NCI-H446 (cell line): Measurements from ENCODE around the gene SH3BGRL2.
"Not testable (repeated sequence)": the region's sequence is repeated elsewhere in the genome, so short reads cannot be mapped to it uniquely, and the experiment has no call there.

Source experiments
- DNase-seq, 2 experiments: peaks; one replicate each; lab custom pipeline; 2025; lab: John Stamatoyannopoulos, UW

SH3BGRL2 gene

DNA sequence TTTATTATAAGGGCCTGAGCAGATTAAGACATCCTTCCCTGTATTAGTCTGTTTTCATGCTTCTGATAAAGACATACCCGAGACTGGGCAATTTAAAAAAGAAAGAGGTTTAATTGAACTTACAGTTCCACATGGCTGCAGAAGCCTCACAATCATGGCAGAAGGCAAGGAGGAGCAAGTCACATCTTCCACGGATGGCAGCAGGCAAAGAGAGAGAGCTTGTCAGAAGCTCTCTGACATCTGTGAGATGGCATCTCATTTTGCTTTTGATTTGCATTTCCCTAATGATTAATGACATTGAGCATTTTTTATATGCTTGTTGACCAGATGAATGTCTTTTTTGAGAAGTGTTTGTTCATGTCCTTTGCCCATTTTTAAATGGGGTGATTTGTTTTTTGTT lies 114.2 kb downstream of the SH3BGRL2 start:
- DNase-seq = not testable (repeated sequence)

DNA sequence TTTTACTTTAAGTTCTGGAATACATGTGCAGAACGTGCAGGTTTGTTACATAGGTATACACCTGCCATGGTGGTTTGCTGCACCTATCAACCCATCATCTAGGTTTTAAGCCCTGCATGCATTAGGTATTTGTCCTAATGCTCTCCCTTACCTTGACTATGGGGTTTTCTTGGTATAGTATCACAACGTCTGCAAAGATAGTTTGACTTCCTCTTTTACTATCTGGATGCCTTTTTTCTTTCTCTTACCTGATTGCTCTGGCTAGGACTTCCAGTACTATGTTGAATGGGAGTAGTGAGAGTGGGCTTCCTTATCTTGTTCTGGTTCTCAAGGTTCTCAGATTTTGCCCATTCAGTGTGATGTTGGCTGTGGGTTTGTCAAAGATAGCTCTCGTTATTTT lies 115.2 kb downstream of the SH3BGRL2 start:
- not testable (repeated sequence) for DNase-seq

DNA sequence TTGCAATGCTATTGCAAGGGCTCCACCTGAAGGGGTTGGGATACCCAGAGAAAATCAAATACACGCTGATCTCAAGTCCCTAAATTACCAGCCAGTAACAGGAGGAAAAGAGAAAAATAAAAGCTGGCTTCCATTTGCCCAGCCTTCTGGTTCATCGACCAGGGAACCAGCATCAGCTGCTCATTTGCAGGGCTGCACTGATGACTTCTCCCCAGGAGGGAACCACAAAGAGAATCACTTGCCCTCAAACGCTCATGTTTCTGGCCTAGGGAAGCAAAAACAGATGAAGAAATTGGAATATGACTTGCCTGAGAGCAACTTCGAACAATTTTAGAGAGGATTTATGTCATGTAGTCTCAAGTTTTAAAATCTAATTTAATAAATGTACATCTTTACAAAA lies 119.7 kb downstream of the SH3BGRL2 start:
- DNase-seq = peak; percentile 22 to 38
